ENCODE results near the gene TOM1.
A peak's percentile ranks its signal among the peaks of the same experiment; 100 is the strongest.

Gene TOM1

GRCh38 chr22:35301372-35301874 is 1.7 kb downstream of the TOM1 start:
- H3K79me1 ChIP-seq (ENCODE audit: low read length), result peaks cover 13% of the 10 kb centered on the region
- H2BK12ac ChIP-seq (ENCODE audit: low read length), result no peak overlapping the region
- no peaks in the 10 kb centered on the region for H3K9me3 ChIP-seq (ENCODE audit: insufficient read depth, low read depth, low read length)
- peak overlapping the region; percentile 52 for H3K4me2 ChIP-seq (ENCODE audit: low read length)
- no peak overlapping the region for H3K23ac ChIP-seq (ENCODE audit: low read length)
- H3K79me2 ChIP-seq (ENCODE audit: control insufficient read depth, insufficient read depth, low read length, poor library complexity), result peaks cover 8% of the 10 kb centered on the region
- H2BK120ac ChIP-seq (ENCODE audit: insufficient read depth, low read length, poor library complexity), result no peak overlapping the region
- no peak overlapping the region for H4K12ac ChIP-seq (ENCODE audit: low read depth, low read length)
- peak overlapping the region; percentile 84 for H3K18ac ChIP-seq (ENCODE audit: low read length)
- no peak overlapping the region for H3K14ac ChIP-seq (ENCODE audit: low read length)
- H3K4me1 ChIP-seq (ENCODE audit: control insufficient read depth in 1 of 2, insufficient read depth in 2 of 2, low read length in 2 of 2), result peaks cover 15% of the 10 kb centered on the region in 2 experiments
- H3K27me3 ChIP-seq (ENCODE audit: insufficient read depth, low read length), result no peaks in the 10 kb centered on the region
- H2AK5ac ChIP-seq (ENCODE audit: low read length), result no peak overlapping the region
- no peak overlapping the region for H3K9ac ChIP-seq (ENCODE audit: low read length)
- no peak overlapping the region for H3K4ac ChIP-seq (ENCODE audit: low read depth, low read length)
- no CpG with 5 or more reads among the region's 17 CpGs for WGBS (ENCODE audit: extremely low coverage, insufficient coverage, insufficient read length)
- H2BK5ac ChIP-seq (ENCODE audit: low read depth, low read length, poor library complexity), result peak overlapping the region; percentile 73
- H3K27ac ChIP-seq (ENCODE audit: low read depth, low read length), result peak overlapping the region; percentile 84
- peak overlapping the region; percentile 71 for H4K8ac ChIP-seq (ENCODE audit: low read depth, low read length)
- H2AFZ ChIP-seq (ENCODE audit: insufficient read depth, low read length, poor library complexity), result no peak overlapping the region
- no peak overlapping the region for H3K4me3 ChIP-seq (ENCODE audit: low read depth, low read length)
- peak; percentile 97 to 100 for DNase-seq
- H4K91ac ChIP-seq (ENCODE audit: low read depth, low read length), result peak overlapping the region; percentile 65
- H3K36me3 ChIP-seq (ENCODE audit: control insufficient read depth in 1 of 2, insufficient read depth in 2 of 2, low read length in 2 of 2), result peaks cover 2 to 3% of the 10 kb centered on the region in 2 experiments

- no peak overlapping the region for H3K23ac ChIP-seq (ENCODE audit: low read length)
- H3K4me3 ChIP-seq (ENCODE audit: low read depth, low read length), result no peak overlapping the region
- no peak overlapping the region for H3K27ac ChIP-seq (ENCODE audit: low read depth, low read length)
- DNase-seq, result no peak
- H3K79me2 ChIP-seq (ENCODE audit: control insufficient read depth, insufficient read depth, low read length, poor library complexity), result peaks cover 8% of the 10 kb centered on the region
- no CpG with 5 or more reads among the region's 5 CpGs for WGBS (ENCODE audit: extremely low coverage, insufficient coverage, insufficient read length)
- peaks cover 15 to 18% of the 10 kb centered on the region in 2 experiments for H3K4me1 ChIP-seq (ENCODE audit: control insufficient read depth in 1 of 2, insufficient read depth in 2 of 2, low read length in 2 of 2)
- no peak overlapping the region for H3K9ac ChIP-seq (ENCODE audit: low read length)
- no peak overlapping the region for H4K12ac ChIP-seq (ENCODE audit: low read depth, low read length)
- no peak overlapping the region for H2BK120ac ChIP-seq (ENCODE audit: insufficient read depth, low read length, poor library complexity)
- H2BK5ac ChIP-seq (ENCODE audit: low read depth, low read length, poor library complexity), result no peak overlapping the region
- peaks cover 2 to 3% of the 10 kb centered on the region in 2 experiments for H3K36me3 ChIP-seq (ENCODE audit: control insufficient read depth in 1 of 2, insufficient read depth in 2 of 2, low read length in 2 of 2)
- no peak overlapping the region for H3K18ac ChIP-seq (ENCODE audit: low read length)
- no peak overlapping the region for H2AK5ac ChIP-seq (ENCODE audit: low read length)
- H4K8ac ChIP-seq (ENCODE audit: low read depth, low read length), result no peak overlapping the region
- H2AFZ ChIP-seq (ENCODE audit: insufficient read depth, low read length, poor library complexity), result no peak overlapping the region
- H3K4ac ChIP-seq (ENCODE audit: low read depth, low read length), result peak overlapping the region; percentile 11
- peaks cover 13% of the 10 kb centered on the region for H3K79me1 ChIP-seq (ENCODE audit: low read length)
- no peaks in the 10 kb centered on the region for H3K27me3 ChIP-seq (ENCODE audit: insufficient read depth, low read length)
- H3K9me3 ChIP-seq (ENCODE audit: insufficient read depth, low read depth, low read length), result no peaks in the 10 kb centered on the region
- no peak overlapping the region for H2BK12ac ChIP-seq (ENCODE audit: low read length)
- no peak overlapping the region for H3K4me2 ChIP-seq (ENCODE audit: low read length)
- no peak overlapping the region for H4K91ac ChIP-seq (ENCODE audit: low read depth, low read length)
- no peak overlapping the region for H3K14ac ChIP-seq (ENCODE audit: low read length)
Observed at GRCh38 chr22:35303029-35303624, 3.4 kb downstream of the TOM1 start.

GRCh38 chr22:35305525-35306070 is 5.9 kb downstream of the TOM1 start:
- Histone ChIP-seq H4K8ac (ENCODE audit: low read depth, low read length) (no peak overlapping the region), H4K12ac (ENCODE audit: low read depth, low read length) (no peak overlapping the region), H2BK12ac (ENCODE audit: low read length) (no peak overlapping the region)

GRCh38 chr22:35306350-35306967 is 6.8 kb downstream of the TOM1 start:
- Histone ChIP-seq H4K8ac (ENCODE audit: low read depth, low read length) (no peak overlapping the region), H2AFZ (ENCODE audit: insufficient read depth, low read length, poor library complexity) (no peak overlapping the region), H2AK5ac (ENCODE audit: low read length) (no peak overlapping the region), H3K4ac (ENCODE audit: low read depth, low read length) (peak overlapping the region; percentile 23), H3K4me2 (ENCODE audit: low read length) (no peak overlapping the region), H3K4me1 (ENCODE audit: control insufficient read depth in 1 of 2, insufficient read depth in 2 of 2, low read length in 2 of 2) (peaks cover 16 to 22% of the 10 kb centered on the region in 2 experiments), H2BK12ac (ENCODE audit: low read length) (no peak overlapping the region), H3K36me3 (ENCODE audit: control insufficient read depth in 1 of 2, insufficient read depth in 2 of 2, low read length in 2 of 2) (peaks cover 3 to 6% of the 10 kb centered on the region in 2 experiments), H2BK5ac (ENCODE audit: low read depth, low read length, poor library complexity) (no peak overlapping the region), H3K18ac (ENCODE audit: low read length) (no peak overlapping the region), H3K27ac (ENCODE audit: low read depth, low read length) (no peak overlapping the region), H2BK120ac (ENCODE audit: insufficient read depth, low read length, poor library complexity) (no peak overlapping the region), H3K79me1 (ENCODE audit: low read length) (no peaks in the 10 kb centered on the region), H3K14ac (ENCODE audit: low read length) (no peak overlapping the region), H3K79me2 (ENCODE audit: control insufficient read depth, insufficient read depth, low read length, poor library complexity) (peaks cover 7% of the 10 kb centered on the region), H3K9ac (ENCODE audit: low read length) (no peak overlapping the region), H3K27me3 (ENCODE audit: insufficient read depth, low read length) (no peaks in the 10 kb centered on the region), H3K4me3 (ENCODE audit: low read depth, low read length) (no peak overlapping the region), H3K9me3 (ENCODE audit: insufficient read depth, low read depth, low read length) (no peaks in the 10 kb centered on the region), H4K91ac (ENCODE audit: low read depth, low read length) (no peak overlapping the region), H4K12ac (ENCODE audit: low read depth, low read length) (no peak overlapping the region), H3K23ac (ENCODE audit: low read length) (no peak overlapping the region)
- DNase-seq, result no peak
- no CpG with 5 or more reads among the region's 4 CpGs for WGBS (ENCODE audit: extremely low coverage, insufficient coverage, insufficient read length)

More at GRCh38 chr22:35305525-35306070, 5.9 kb downstream of the TOM1 start:
- Histone ChIP-seq H4K91ac (ENCODE audit: low read depth, low read length) (no peak overlapping the region), H3K79me2 (ENCODE audit: control insufficient read depth, insufficient read depth, low read length, poor library complexity) (peaks cover 6% of the 10 kb centered on the region), H3K18ac (ENCODE audit: low read length) (no peak overlapping the region), H3K4ac (ENCODE audit: low read depth, low read length) (no peak overlapping the region), H3K9me3 (ENCODE audit: insufficient read depth, low read depth, low read length) (no peaks in the 10 kb centered on the region), H3K4me2 (ENCODE audit: low read length) (no peak overlapping the region), H3K27ac (ENCODE audit: low read depth, low read length) (no peak overlapping the region), H3K14ac (ENCODE audit: low read length) (no peak overlapping the region), H3K4me1 (ENCODE audit: control insufficient read depth in 1 of 2, insufficient read depth in 2 of 2, low read length in 2 of 2) (peaks cover 10 to 19% of the 10 kb centered on the region in 2 experiments), H2AFZ (ENCODE audit: insufficient read depth, low read length, poor library complexity) (no peak overlapping the region), H2AK5ac (ENCODE audit: low read length) (no peak overlapping the region), H3K36me3 (ENCODE audit: control insufficient read depth in 1 of 2, insufficient read depth in 2 of 2, low read length in 2 of 2) (peaks cover 3 to 4% of the 10 kb centered on the region in 2 experiments), H3K79me1 (ENCODE audit: low read length) (peaks cover 4% of the 10 kb centered on the region), H3K27me3 (ENCODE audit: insufficient read depth, low read length) (no peaks in the 10 kb centered on the region), H3K23ac (ENCODE audit: low read length) (no peak overlapping the region), H2BK5ac (ENCODE audit: low read depth, low read length, poor library complexity) (no peak overlapping the region), H2BK120ac (ENCODE audit: insufficient read depth, low read length, poor library complexity) (no peak overlapping the region), H3K9ac (ENCODE audit: low read length) (no peak overlapping the region), H3K4me3 (ENCODE audit: low read depth, low read length) (no peak overlapping the region)
- no peak for DNase-seq
- WGBS (ENCODE audit: extremely low coverage, insufficient coverage, insufficient read length), result no CpG with 5 or more reads among the region's 8 CpGs
